HG02571 (cell line): ENCODE measurements around the gene ZSCAN29.
A peak's percentile ranks its signal among the peaks of the same experiment; 100 is the strongest.
"Not testable (repeated sequence)": the region's sequence is repeated elsewhere in the genome, so short reads cannot be mapped to it uniquely, and the experiment has no call there.

Source experiments
- ATAC-seq: cut with Tn5 transposase; IDR thresholded peaks from one replicate; pipeline ENCODE4 v1.9.1; 2021; ENCODE audit warnings: mild to moderate bottlenecking, moderate library complexity; ENCODE audit not compliant: unreplicated experiment

ZSCAN29 gene

DNA sequence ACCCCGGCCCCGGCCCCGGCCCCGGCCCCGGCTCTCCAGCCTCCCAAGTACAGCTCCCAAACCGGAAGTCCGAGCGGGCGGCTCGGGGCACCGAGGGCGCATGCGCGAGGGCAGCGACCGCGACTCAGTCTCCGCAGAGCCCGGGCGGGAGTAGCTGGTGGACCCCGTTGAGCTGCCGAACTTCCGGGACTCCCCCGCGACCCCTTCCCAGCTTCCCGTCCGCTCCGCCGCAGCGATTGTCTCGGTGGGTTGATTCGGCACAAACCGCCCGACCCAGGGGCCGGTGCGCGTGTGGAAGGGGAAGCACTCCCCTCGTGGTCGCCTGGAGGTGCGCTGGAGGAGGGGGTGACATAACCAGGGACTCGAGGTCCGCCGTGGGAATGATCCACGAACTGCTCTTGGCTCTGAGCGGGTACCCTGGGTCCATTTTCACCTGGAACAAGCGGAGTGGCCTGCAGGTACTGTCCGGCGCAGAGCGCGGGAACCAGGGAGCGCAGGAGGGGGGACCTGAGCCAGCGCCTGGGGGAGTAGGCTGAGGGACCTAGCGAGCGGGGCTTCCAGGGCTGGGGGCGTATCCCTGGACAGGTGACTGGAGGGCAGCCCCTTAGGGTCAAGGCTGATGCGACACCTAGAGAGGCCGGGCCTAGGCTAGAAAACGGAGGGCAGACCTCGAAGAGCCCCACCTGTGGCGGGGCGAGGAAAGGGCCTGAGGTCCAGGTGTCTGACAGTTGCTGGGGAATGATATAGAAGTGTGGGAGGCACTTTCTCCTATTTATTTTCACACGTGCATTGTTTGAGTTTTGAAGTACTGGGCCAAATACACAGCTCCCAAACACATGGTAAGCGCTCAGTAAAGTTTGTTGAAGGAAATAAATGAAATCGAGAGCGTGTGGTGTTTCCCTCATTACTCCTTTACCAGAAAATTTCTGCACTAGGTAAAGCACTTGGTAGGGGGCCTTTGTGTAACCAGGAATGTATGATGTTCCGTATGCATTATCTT, at the start of gene ZSCAN29, which contains the start of gene TUBGCP4:
TSS of gene ZSCAN29 (minus strand) at position 69 of the 1,000 bp plus-strand sequence. CDS start 1,130 bp downstream, outside the sequence.
TSS of gene TUBGCP4 (plus strand) at position 127 of the 1,000 bp plus-strand sequence. CDS start at position 381, 254 bp downstream.
- ATAC-seq: peak; percentile 72

DNA sequence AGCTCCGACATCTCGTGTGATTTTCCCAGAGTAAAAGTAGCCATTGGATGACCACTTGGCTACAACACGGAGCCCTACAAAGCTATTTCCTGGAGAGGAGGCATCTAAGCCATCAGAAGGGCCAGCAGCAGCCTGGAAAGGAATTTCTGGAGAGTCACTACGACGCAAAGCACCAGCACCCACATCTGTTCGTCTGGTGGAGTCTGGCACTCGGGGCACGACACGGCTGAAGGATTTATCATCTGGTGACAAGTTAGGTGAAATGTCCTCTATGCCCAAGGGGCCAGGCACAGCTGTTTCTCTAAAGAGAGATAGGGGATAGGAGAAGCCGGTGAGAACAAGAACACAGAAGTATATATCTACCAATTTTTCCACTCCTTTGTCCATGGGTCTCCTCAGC, 49.6 kb upstream of the ZSCAN29 start:
- ATAC-seq: no peak

GRCh38 chr15:43414196-43414595, 43.4 kb upstream of the ZSCAN29 start:
- ATAC-seq: no peak

DNA sequence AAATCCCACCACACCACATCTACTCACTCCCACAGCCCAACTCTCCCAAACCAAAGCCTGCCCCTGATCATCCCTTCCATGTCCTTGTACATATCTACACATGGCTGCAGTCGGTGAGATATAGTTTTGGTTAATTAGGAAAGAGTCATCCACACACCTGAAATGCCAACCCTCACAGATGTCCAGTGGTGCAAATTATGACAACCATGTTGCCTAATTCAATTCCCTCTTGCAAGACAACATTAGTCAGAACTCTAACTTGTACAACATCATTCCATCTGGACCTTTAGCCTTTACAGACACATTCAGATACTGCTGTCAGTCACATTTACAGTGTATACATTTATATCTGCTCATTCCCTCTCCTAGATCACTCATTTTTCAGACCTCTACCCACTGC, 41.3 kb upstream of the ZSCAN29 start:
- ATAC-seq: no peak

DNA sequence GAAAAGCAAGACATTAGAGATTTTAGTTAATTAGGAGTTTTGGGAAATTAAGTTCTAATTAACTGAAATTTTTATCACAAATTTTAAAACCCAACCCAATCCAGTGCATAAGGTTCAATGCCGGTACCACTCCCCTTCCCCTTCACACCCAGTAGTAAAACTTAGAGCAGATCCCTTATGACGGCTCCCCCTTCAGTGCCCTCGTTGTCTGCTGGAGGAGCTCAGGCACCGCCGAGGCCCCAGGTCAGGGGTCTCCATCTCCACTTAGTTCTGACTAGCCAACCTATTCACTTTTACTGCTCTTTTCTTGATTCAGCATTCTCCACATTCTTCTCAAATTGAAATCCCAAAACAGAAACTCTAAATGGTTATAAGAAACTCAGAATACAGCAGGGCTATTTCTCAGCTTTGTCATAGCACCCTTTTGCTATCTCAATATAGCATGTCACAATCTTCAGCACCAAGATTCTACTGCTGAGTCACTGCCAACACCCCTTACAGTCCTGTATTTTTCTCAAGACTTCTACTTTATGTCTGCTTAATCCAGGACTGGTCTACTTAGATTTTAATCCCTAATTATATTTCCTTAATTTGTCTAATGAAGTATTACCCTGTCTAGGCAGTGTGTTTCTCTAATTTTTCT, 39.9 kb upstream of the ZSCAN29 start:
- ATAC-seq: no peak

- no peak for ATAC-seq
Observed at GRCh38 chr15:43408789-43409188, 37.9 kb upstream of the ZSCAN29 start.

DNA sequence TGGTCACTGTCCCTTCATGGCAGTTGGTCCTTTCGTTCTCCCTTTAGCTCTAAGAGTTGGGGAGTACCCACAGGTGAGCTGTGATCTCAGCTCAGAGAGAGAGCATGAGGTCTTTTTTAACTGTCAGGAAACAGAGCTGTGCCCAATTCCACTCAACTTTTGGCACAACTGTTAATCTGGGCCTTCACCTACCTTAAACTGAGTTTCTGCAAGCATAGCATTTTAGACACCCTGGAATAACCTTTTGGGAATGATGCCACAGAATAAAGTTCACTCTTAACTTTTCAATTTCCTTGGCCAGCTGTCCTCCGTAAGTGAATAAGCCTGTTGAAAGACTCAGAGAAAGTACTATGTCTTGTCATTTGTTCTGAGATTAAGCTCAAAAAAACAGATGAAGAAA, 36.0 kb upstream of the ZSCAN29 start:
- ATAC-seq: no peak

- no peak for ATAC-seq
Observed at GRCh38 chr15:43406189-43406588, 35.3 kb upstream of the ZSCAN29 start.

- ATAC-seq: no peak
Observed at GRCh38 chr15:43404130-43404529, 33.3 kb upstream of the ZSCAN29 start.

DNA sequence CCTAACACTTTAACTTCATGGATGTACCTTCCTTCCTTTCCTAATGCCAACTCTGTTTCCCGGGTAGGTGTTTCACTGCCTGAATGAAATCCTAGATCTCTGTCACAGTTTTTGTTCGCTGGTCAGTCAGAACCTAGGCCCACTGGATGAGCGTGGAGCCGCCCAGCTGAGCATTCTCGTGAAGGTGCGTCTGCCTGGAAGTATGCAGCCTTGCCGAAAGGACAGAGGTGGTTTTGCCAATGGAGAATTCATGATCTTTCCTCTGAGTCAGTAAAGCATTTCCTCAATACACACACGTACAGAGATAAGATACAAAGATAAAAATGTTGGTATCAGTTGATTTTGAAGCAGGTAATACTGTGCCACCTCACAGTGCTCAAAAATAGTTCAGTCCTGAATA, 32.8 kb upstream of the ZSCAN29 start:
- no peak for ATAC-seq

DNA sequence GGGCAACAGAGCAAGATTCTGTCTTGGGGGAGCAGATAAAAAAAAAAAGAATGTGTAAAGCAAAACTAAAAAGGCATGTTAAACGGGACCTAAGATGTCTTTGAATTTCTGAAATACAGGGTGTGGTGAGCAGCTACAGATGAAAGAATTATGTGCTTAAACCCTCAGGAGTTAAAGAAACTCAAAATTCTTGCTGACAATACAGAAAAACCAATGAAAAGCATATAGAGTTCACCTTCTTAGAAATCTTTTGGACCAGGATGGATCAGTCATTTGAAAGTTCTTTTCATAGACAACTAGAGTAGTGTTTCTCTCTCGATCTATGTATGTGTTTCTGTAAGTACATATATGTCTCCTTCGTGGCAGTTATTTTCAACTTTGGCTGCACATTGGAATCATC, 31.4 kb upstream of the ZSCAN29 start:
- ATAC-seq: no peak

DNA sequence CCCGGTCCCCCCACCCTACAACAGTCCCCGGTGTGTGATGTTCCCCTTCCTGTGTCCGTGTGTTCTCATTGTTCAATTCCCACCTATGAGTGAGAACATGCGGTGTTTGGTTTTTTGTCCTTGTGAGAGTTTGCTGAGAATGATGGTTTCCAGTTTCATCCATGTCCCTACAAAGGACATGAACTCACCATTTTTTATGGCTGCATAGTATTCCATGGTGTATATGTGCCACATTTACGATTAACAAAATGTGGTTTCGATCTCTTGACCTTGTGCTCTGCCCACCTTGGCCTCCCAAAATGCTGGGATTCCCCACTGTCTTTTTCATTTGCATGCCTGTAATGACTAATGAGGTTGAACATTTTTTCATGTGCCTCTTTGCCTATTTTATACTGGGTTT, 22.7 kb upstream of the ZSCAN29 start:
- ATAC-seq: not testable (repeated sequence)

DNA sequence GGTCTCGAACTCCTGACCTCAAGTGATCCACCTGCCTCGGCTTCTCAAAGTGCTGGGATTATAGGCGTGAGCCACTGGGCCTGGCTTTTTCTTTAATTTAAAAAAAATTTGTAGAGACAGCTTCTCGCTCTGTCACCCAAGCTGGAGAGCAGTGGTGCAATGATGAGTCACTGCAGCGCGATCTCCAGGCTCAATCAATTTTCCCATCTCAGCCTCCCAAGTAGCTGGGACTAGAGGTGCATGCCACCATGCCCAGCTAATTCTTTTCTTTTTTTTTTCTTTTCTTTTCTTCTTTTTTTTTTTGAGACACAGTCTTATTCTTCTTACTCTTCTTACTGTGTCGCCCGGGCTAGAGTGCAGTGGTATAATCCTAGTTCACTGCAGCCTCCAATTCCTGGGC, 19.9 kb upstream of the ZSCAN29 start:
- no peak for ATAC-seq

DNA sequence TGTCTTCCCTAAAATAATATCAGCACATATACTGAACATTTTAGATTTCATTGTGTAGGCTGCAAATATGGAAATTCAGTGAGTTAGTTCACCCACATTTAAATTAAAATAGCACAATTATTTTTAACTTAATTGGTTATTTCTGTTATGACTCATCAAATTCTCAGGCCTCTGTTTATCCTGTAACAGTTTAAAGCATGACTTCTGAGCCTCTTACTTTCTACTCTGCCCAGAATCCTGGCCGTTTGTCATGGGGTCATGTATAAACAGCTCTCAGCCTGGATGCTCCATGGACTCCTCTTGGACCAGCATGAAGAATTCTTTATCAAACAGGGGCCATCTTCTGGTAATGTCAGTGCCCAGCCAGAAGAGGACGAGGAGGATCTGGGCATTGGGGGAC, 12.2 kb upstream of the ZSCAN29 start:
- ATAC-seq: no peak

DNA sequence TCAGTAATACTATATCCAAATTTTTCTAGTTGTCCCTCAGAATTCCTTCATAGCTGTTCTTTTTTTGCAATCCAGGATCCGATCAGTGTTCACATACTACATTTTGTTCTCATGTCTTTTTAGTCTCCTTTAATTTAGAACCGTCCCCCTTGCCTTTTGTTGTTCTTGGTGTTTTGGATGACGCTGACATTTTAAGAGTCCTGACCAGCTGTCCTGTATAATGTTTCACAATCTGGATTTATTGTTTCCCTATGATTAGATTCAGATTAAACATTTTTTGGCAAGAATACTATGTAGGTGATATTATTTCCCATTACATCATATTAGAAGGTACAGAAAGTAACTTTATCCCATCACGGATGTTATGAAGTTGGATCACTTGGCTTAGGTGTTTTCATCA, 11.5 kb upstream of the ZSCAN29 start:
- ATAC-seq: no peak

GRCh38 chr15:43378601-43379000, 7.8 kb upstream of the ZSCAN29 start:
- ATAC-seq: no peak

DNA sequence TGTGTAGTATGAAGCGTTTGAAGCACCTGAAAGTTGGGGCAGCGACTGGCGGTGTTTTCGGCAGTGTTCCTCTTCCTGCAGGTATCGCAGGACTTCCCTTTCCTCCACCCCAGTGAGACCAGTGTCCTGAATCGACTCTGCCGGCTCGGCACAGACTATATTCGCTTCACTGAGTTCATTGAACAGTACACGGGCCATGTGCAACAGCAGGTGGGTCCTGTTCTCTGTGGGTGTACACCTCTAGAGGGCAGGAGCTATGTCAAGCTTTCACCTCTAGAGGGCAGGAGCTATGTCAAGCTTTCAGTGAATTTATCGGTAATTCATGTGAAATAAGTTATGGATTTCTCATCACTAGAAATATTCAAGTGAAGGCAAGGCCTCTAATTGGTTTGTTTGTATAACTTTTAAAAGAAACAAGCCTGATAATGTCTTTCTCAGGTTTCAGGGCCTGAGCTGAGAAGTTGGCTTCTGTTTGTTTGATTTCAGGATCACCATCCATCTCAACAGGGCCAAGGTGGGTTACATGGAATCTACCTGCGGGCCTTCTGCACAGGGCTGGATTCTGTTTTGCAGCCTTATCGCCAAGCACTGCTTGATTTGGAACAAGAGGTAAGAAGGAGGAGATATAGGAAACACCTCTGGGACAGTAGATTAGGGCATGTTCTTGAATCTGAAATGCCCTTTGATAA, 5.3 kb upstream of the ZSCAN29 start:
- no peak for ATAC-seq

GRCh38 chr15:43370310-43370974, 401 bp downstream of the ZSCAN29 start:
- ATAC-seq: peak; percentile 35

DNA sequence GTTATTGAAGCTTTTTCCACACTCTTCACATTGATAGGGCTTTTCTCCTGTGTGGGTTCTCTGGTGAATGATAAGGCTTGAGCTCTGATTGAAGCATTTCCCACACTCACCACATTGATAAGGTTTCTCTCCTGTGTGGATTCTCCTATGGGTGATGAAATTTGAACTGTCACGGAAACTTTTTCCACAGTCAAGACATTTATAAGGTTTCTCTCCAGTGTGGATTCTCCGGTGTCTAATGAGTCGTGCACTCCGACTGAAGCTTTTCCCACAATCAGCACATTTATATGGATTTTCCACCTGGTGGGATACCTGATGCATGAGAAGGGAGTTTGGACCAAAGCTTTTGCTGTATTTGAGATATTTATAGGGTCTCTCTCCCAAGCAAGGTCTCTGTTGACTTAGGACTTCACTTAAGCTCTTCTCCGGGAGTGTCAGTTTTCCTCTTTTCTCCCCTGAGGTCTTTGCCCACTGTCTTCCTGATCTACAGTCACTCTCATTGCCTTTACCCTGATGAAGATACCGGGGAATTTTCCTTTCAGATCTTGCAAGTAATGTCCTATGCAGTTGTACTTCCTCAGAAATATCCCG, 9.4 kb downstream of the ZSCAN29 start:
- ATAC-seq: no peak

DNA sequence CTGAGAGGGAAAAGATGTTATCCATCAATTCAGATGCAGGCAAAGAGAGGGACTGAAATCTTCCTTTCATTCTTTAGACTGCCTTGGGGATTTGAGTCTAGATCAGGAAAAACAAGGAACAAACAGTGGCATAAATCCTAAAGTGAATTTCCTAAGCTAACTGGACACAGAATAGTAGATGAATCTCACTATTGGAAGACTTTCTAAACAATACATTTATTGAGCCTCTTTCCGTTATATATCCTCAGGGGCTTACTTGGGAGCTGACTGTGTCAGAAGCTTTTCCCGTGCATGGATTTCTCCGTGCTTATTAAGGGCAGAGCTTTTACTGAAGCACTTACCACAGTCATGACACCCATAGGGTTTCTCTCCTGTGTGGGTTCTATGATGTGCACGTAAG, 10.0 kb downstream of the ZSCAN29 start:
- no peak for ATAC-seq
